ENCODE results near the gene NEDD9.

Gene NEDD9

GRCh38 chr6:11152581-11152980, 79.9 kb downstream of the NEDD9 start:
- H3K4me3 ChIP-seq (ENCODE audit: low read depth, low read length): no peak overlapping the region
- no peak for DNase-seq (ENCODE audit: low read depth)
- in situ Hi-C loops (cut with HindIII; ENCODE audit: low sequenced_read_pairs): no loop called here
- no peak for TF ChIP-seq CTCF (IDR thresholded peaks at IDR 0.05; ENCODE audit: low read depth, low read length, missing control alignments)

GRCh38 chr6:11151488-11151887, 81.0 kb downstream of the NEDD9 start:
- DNase-seq (ENCODE audit: low read depth): no peak
- in situ Hi-C loops (cut with HindIII; ENCODE audit: low sequenced_read_pairs): no loop called here
- TF ChIP-seq CTCF (IDR thresholded peaks at IDR 0.05; ENCODE audit: low read depth, low read length, missing control alignments): no peak
- no peak overlapping the region for H3K4me3 ChIP-seq (ENCODE audit: low read depth, low read length)

- DNase-seq (ENCODE audit: low read depth): no peak
- in situ Hi-C loops (cut with HindIII; ENCODE audit: low sequenced_read_pairs): no loop called here
- H3K4me3 ChIP-seq (ENCODE audit: low read depth, low read length): no peak overlapping the region
- TF ChIP-seq CTCF (IDR thresholded peaks at IDR 0.05; ENCODE audit: low read depth, low read length, missing control alignments): no peak
Observed at GRCh38 chr6:11149551-11149950, 82.9 kb downstream of the NEDD9 start.

GRCh38 chr6:11146117-11146826, 86.2 kb downstream of the NEDD9 start:
- H3K4me3 ChIP-seq (ENCODE audit: low read depth, low read length): no peak overlapping the region
- in situ Hi-C loops (cut with HindIII; ENCODE audit: low sequenced_read_pairs): no loop called here
- no peak for DNase-seq (ENCODE audit: low read depth)
- TF ChIP-seq CTCF (IDR thresholded peaks at IDR 0.05; ENCODE audit: low read depth, low read length, missing control alignments): no peak

GRCh38 chr6:11144393-11144851, 88.0 kb downstream of the NEDD9 start:
- DNase-seq (ENCODE audit: low read depth): peak; percentile 53
- no peak overlapping the region for H3K4me3 ChIP-seq (ENCODE audit: low read depth, low read length)
- in situ Hi-C loops (cut with HindIII; ENCODE audit: low sequenced_read_pairs): no loop called here
- peak; percentile 90 for TF ChIP-seq CTCF (IDR thresholded peaks at IDR 0.05; ENCODE audit: low read depth, low read length, missing control alignments)

- no peak for DNase-seq (ENCODE audit: low read depth)
- in situ Hi-C loops (cut with HindIII; ENCODE audit: low sequenced_read_pairs): no loop called here
- TF ChIP-seq CTCF (IDR thresholded peaks at IDR 0.05; ENCODE audit: low read depth, low read length, missing control alignments): no peak
- no peak overlapping the region for H3K4me3 ChIP-seq (ENCODE audit: low read depth, low read length)
Observed at GRCh38 chr6:11143394-11144371, 88.8 kb downstream of the NEDD9 start.
